ENCODE measurements around the gene DOCK1. TPM values are rescaled to one million over a fixed set of nuclear protein-coding genes. Genes with fewer than 3 reads are reported as not detected.

Gene DOCK1
- polyA plus RNA-seq, 1 experiment = 37.9 TPM

- ChIA-PET CTCF (no interaction called here), POLR2A (no interaction called here)
- no peak for TF ChIP-seq CTCF (IDR thresholded peaks at IDR 0.05; ENCODE audit: low read depth, low read length)
- no peak for DNase-seq (ENCODE audit: low read depth, low spot score)
- Histone ChIP-seq H3K27me3 (ENCODE audit: control insufficient read depth, insufficient read depth, low read length) (no peaks in the 10 kb centered on the region), H3K4me3 (ENCODE audit: low read depth, low read length) (no peak overlapping the region), H3K9me3 (ENCODE audit: control insufficient read depth, insufficient read depth, low read length) (no peaks in the 10 kb centered on the region), H3K27ac (ENCODE audit: low read depth, low read length) (peak overlapping the region; percentile 11)
These were observed 107.5 kb downstream of the DOCK1 start for GRCh38 chr10:127012769-127013152.

- Histone ChIP-seq H3K4me3 (ENCODE audit: low read depth, low read length) (no peak overlapping the region), H3K27me3 (ENCODE audit: control insufficient read depth, insufficient read depth, low read length) (no peaks in the 10 kb centered on the region), H3K9me3 (ENCODE audit: control insufficient read depth, insufficient read depth, low read length) (no peaks in the 10 kb centered on the region), H3K27ac (ENCODE audit: low read depth, low read length) (no peak overlapping the region)
- DNase-seq (ENCODE audit: low read depth, low spot score) = no peak
- no peak for TF ChIP-seq CTCF (IDR thresholded peaks at IDR 0.05; ENCODE audit: low read depth, low read length)
- POLR2A ChIA-PET = no interaction called here
- CTCF ChIA-PET = no interaction called here
These were observed 108.0 kb downstream of the DOCK1 start for GRCh38 chr10:127013211-127013656.

GRCh38 chr10:127013691-127014473, 108.7 kb downstream of the DOCK1 start:
- no peaks in the 10 kb centered on the region for H3K27me3 ChIP-seq (ENCODE audit: control insufficient read depth, insufficient read depth, low read length)
- no peaks in the 10 kb centered on the region for H3K9me3 ChIP-seq (ENCODE audit: control insufficient read depth, insufficient read depth, low read length)
- POLR2A ChIA-PET = no interaction called here
- no peak for TF ChIP-seq CTCF (IDR thresholded peaks at IDR 0.05; ENCODE audit: low read depth, low read length)
- no peak for DNase-seq (ENCODE audit: low read depth, low spot score)
- CTCF ChIA-PET = no interaction called here
- no peak overlapping the region for H3K27ac ChIP-seq (ENCODE audit: low read depth, low read length)
- H3K4me3 ChIP-seq (ENCODE audit: low read depth, low read length) = no peak overlapping the region

GRCh38 chr10:127014671-127015070, 109.4 kb downstream of the DOCK1 start:
- no peak overlapping the region for H3K4me3 ChIP-seq (ENCODE audit: low read depth, low read length)
- DNase-seq (ENCODE audit: low read depth, low spot score) = no peak
- no peak for TF ChIP-seq CTCF (IDR thresholded peaks at IDR 0.05; ENCODE audit: low read depth, low read length)
- POLR2A ChIA-PET = no interaction called here
- CTCF ChIA-PET = no interaction called here
- no peaks in the 10 kb centered on the region for H3K27me3 ChIP-seq (ENCODE audit: control insufficient read depth, insufficient read depth, low read length)
- no peaks in the 10 kb centered on the region for H3K9me3 ChIP-seq (ENCODE audit: control insufficient read depth, insufficient read depth, low read length)
- H3K27ac ChIP-seq (ENCODE audit: low read depth, low read length) = no peak overlapping the region

- CTCF ChIA-PET = no interaction called here
- Histone ChIP-seq H3K4me3 (ENCODE audit: low read depth, low read length) (no peak overlapping the region), H3K27ac (ENCODE audit: low read depth, low read length) (no peak overlapping the region)
These were observed 110.1 kb downstream of the DOCK1 start for GRCh38 chr10:127015373-127015772.

More at GRCh38 chr10:127015373-127015772, 110.1 kb downstream of the DOCK1 start:
- POLR2A ChIA-PET = no interaction called here
- TF ChIP-seq CTCF (IDR thresholded peaks at IDR 0.05; ENCODE audit: low read depth, low read length) = no peak
- Histone ChIP-seq H3K9me3 (ENCODE audit: control insufficient read depth, insufficient read depth, low read length) (no peaks in the 10 kb centered on the region), H3K27me3 (ENCODE audit: control insufficient read depth, insufficient read depth, low read length) (no peaks in the 10 kb centered on the region)
- DNase-seq (ENCODE audit: low read depth, low spot score) = no peak

All from AG04450 (cell line).